ENCODE results near the gene ARHGEF7. TPM values are rescaled to one million over a fixed set of nuclear protein-coding genes. Genes with fewer than 3 reads are reported as not detected.
"Not testable (repeated sequence)": the region's sequence is repeated elsewhere in the genome, so short reads cannot be mapped to it uniquely, and the experiment has no call there.

Gene ARHGEF7
- polyA plus RNA-seq, 4 donors: 21.6 to 76.4 (median 24.7) TPM

- Histone ChIP-seq H3K4me1 (ENCODE audit: control insufficient read depth in 3 of 3, insufficient read depth in 2 of 3, low read depth in 1 of 3, low read length in 2 of 3) (no peaks in the 10 kb centered on the region), H3K9me3 (ENCODE audit: control insufficient read depth in 2 of 2, insufficient read depth in 1 of 2, low read depth in 1 of 2, low read length in 1 of 2) (peaks cover 0 to 20% of the 10 kb centered on the region in 2 donors), H3K27me3 (ENCODE audit: control insufficient read depth in 3 of 3, insufficient read depth in 3 of 3, low read length in 3 of 3) (no peaks in the 10 kb centered on the region), H3K27ac (ENCODE audit: low read depth in 1 of 3, low read length in 2 of 3) (no peak overlapping the region), H3K4me3 (ENCODE audit: low read depth in 1 of 3, low read length in 3 of 3) (no peak overlapping the region), H3K36me3 (ENCODE audit: control insufficient read depth in 3 of 3, insufficient read depth in 2 of 3, low read depth in 1 of 3, low read length in 3 of 3) (peaks cover 0 to 49% (median 9%) of the 10 kb centered on the region in 3 donors)
- FAIRE-seq: no peak
- DNase-seq: peak in 1 of 2 donors; percentile 8
- 76 to 79% (median 77%) methylated on average over 4 of the region's 4 CpGs for WGBS, 3 donors
Observed at GRCh38 chr13:111251646-111252445, 136.7 kb downstream of the ARHGEF7 start.

DNA sequence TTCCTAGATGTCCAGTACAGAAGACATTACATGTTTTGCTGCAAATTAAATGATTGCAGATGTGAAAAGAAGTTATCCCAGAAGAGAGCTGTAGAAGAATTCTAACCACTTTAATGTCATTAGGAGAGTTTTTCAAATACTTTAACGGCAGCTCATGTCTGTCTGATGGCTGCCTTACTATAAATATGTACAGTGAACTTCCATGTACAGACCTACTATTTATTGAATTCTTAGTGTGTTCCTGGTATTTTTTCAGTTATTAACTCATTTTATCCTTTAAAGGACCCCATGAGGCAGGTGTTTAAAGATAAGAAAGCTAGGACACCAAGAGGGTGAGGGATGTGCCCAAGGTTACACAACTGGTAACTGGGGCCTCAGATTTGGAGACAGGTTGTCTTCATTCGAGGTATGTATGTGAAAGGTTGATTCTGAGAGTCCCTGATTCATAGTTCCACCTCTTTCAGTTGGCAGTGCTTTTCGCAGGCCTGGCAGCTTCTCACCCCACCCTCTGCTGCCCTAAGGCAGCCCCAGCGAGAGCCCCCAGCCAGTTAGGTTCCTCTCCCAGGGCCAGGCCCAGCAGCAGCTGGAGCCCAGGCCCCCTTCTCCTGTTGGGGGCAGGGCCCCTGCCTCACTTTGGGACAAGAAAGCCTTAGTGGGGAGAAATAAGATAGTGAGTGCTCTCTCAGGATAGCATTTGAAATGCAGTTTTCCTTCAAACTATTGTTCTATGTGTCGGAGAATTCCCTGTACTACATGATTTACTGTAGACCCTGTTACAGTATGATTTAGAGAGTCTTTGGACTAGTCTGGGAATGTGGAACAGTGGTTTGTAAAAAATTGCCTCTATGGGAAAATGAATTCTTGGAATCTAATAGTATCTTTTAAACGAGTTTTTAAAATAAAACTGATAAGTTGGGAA, 137.6 kb downstream of the ARHGEF7 start:
- Histone ChIP-seq H3K4me3 (ENCODE audit: low read depth in 1 of 3, low read length in 3 of 3) (no peak overlapping the region), H3K9me3 (ENCODE audit: control insufficient read depth in 2 of 2, insufficient read depth in 1 of 2, low read depth in 1 of 2, low read length in 1 of 2) (peaks cover 0 to 23% of the 10 kb centered on the region in 2 donors), H3K27me3 (ENCODE audit: control insufficient read depth in 3 of 3, insufficient read depth in 3 of 3, low read length in 3 of 3) (no peaks in the 10 kb centered on the region), H3K36me3 (ENCODE audit: control insufficient read depth in 3 of 3, insufficient read depth in 2 of 3, low read depth in 1 of 3, low read length in 3 of 3) (peaks cover 0 to 53% (median 8%) of the 10 kb centered on the region in 3 donors), H3K27ac (ENCODE audit: low read depth in 1 of 3, low read length in 2 of 3) (no peak overlapping the region), H3K4me1 (ENCODE audit: control insufficient read depth in 3 of 3, insufficient read depth in 2 of 3, low read depth in 1 of 3, low read length in 2 of 3) (no peaks in the 10 kb centered on the region)
- DNase-seq: no peak
- WGBS, 3 donors: 70 to 89% (median 76%) methylated on average over 6 of the region's 6 CpGs
- no peak for FAIRE-seq

DNA sequence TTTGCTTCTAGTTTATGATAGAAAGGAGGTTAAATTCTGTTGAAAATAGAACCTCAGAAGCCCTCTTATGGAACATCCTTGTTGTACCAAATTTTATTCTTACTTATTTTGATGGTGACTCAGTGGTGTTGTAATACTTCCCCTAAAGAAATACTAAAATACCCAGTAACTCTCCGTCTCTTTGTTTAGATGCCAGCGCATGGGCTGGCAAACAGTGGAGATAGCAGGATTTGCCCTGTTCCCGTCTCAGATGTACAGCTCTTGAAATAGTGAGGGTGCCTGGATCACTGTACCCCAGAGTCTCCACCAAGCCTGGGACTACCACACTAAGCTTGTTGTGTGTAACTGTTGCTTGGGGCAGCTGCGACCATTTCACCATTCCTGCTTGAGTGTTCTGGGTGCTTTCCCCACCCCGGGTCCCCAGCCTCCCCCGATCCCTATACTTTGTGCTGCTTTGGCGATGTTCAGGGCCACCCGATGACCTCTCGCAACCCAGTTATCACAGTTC, 138.3 kb downstream of the ARHGEF7 start:
- no peak for DNase-seq
- no peaks in the 10 kb centered on the region for H3K4me1 ChIP-seq (ENCODE audit: control insufficient read depth in 3 of 3, insufficient read depth in 2 of 3, low read depth in 1 of 3, low read length in 2 of 3)
- H3K36me3 ChIP-seq (ENCODE audit: control insufficient read depth in 3 of 3, insufficient read depth in 2 of 3, low read depth in 1 of 3, low read length in 3 of 3): peaks cover 0 to 58% (median 6%) of the 10 kb centered on the region in 3 donors
- no peak overlapping the region for H3K4me3 ChIP-seq (ENCODE audit: low read depth in 1 of 3, low read length in 3 of 3)
- no peak for FAIRE-seq
- H3K27ac ChIP-seq (ENCODE audit: low read depth in 1 of 3, low read length in 2 of 3): no peak overlapping the region
- no peaks in the 10 kb centered on the region for H3K27me3 ChIP-seq (ENCODE audit: control insufficient read depth in 3 of 3, insufficient read depth in 3 of 3, low read length in 3 of 3)
- peaks cover 0 to 30% of the 10 kb centered on the region in 2 donors for H3K9me3 ChIP-seq (ENCODE audit: control insufficient read depth in 2 of 2, insufficient read depth in 1 of 2, low read depth in 1 of 2, low read length in 1 of 2)
- 96 to 99% (median 98%) methylated on average over 9 of the region's 9 CpGs for WGBS, 3 donors

- 95 to 96% (median 96%) methylated on average over 10 of the region's 10 CpGs for WGBS, 3 donors
- Histone ChIP-seq H3K27ac (ENCODE audit: low read depth in 1 of 3, low read length in 2 of 3) (no peak overlapping the region), H3K36me3 (ENCODE audit: control insufficient read depth in 3 of 3, insufficient read depth in 2 of 3, low read depth in 1 of 3, low read length in 3 of 3) (peaks cover 0 to 60% (median 6%) of the 10 kb centered on the region in 3 donors), H3K27me3 (ENCODE audit: control insufficient read depth in 3 of 3, insufficient read depth in 3 of 3, low read length in 3 of 3) (no peaks in the 10 kb centered on the region), H3K9me3 (ENCODE audit: control insufficient read depth in 2 of 2, insufficient read depth in 1 of 2, low read depth in 1 of 2, low read length in 1 of 2) (peaks cover 0 to 42% of the 10 kb centered on the region in 2 donors), H3K4me3 (ENCODE audit: low read depth in 1 of 3, low read length in 3 of 3) (no peak overlapping the region), H3K4me1 (ENCODE audit: control insufficient read depth in 3 of 3, insufficient read depth in 2 of 3, low read depth in 1 of 3, low read length in 2 of 3) (no peaks in the 10 kb centered on the region)
- FAIRE-seq (no peak), DNase-seq (no peak)
Observed at GRCh38 chr13:111255228-111255790, 140.2 kb downstream of the ARHGEF7 start.

DNA sequence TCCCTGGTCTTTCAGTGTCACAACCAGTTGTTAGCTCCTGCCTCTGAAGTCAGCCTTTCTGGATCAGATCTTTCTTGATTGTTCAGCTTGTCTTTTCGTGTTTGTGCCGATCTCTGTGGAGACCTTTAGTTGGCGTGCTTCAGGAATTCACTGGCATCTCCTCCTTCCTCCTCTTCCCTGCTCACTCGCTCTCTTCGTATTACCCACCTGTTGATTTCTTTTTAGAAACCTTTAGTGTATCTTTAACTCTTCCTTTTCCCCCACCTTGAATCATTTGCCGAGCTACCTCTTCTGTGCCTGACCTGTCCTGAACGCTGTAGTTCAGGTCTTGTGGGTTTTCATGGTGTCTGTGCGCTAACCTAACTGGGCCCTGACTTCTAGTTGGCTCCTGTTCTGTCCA, 141.3 kb downstream of the ARHGEF7 start:
- no peak overlapping the region for H3K4me3 ChIP-seq (ENCODE audit: low read depth in 1 of 3, low read length in 3 of 3)
- H3K4me1 ChIP-seq (ENCODE audit: control insufficient read depth in 3 of 3, insufficient read depth in 2 of 3, low read depth in 1 of 3, low read length in 2 of 3): no peaks in the 10 kb centered on the region
- DNase-seq (no peak), FAIRE-seq (no peak)
- H3K27ac ChIP-seq (ENCODE audit: low read depth in 1 of 3, low read length in 2 of 3): no peak overlapping the region
- H3K9me3 ChIP-seq (ENCODE audit: control insufficient read depth in 2 of 2, insufficient read depth in 1 of 2, low read depth in 1 of 2, low read length in 1 of 2): peaks cover 0 to 42% of the 10 kb centered on the region in 2 donors
- 97 to 99% (median 98%) methylated on average over 8 of the region's 8 CpGs for WGBS, 3 donors
- H3K27me3 ChIP-seq (ENCODE audit: control insufficient read depth in 3 of 3, insufficient read depth in 3 of 3, low read length in 3 of 3): no peaks in the 10 kb centered on the region
- peaks cover 0 to 49% (median 2%) of the 10 kb centered on the region in 3 donors for H3K36me3 ChIP-seq (ENCODE audit: control insufficient read depth in 3 of 3, insufficient read depth in 2 of 3, low read depth in 1 of 3, low read length in 3 of 3)

GRCh38 chr13:111256946-111257345, 141.8 kb downstream of the ARHGEF7 start:
- Histone ChIP-seq H3K4me3 (ENCODE audit: low read depth in 1 of 3, low read length in 3 of 3) (no peak overlapping the region), H3K27ac (ENCODE audit: low read depth in 1 of 3, low read length in 2 of 3) (no peak overlapping the region), H3K27me3 (ENCODE audit: control insufficient read depth in 3 of 3, insufficient read depth in 3 of 3, low read length in 3 of 3) (no peaks in the 10 kb centered on the region), H3K36me3 (ENCODE audit: control insufficient read depth in 3 of 3, insufficient read depth in 2 of 3, low read depth in 1 of 3, low read length in 3 of 3) (peaks cover 0 to 45% (median 2%) of the 10 kb centered on the region in 3 donors), H3K9me3 (ENCODE audit: control insufficient read depth in 2 of 2, insufficient read depth in 1 of 2, low read depth in 1 of 2, low read length in 1 of 2) (peaks cover 0 to 42% of the 10 kb centered on the region in 2 donors), H3K4me1 (ENCODE audit: control insufficient read depth in 3 of 3, insufficient read depth in 2 of 3, low read depth in 1 of 3, low read length in 2 of 3) (no peaks in the 10 kb centered on the region)
- no peak for FAIRE-seq
- 83 to 88% (median 87%) methylated on average over 1 of the region's 1 CpG for WGBS, 3 donors
- DNase-seq: no peak

DNA sequence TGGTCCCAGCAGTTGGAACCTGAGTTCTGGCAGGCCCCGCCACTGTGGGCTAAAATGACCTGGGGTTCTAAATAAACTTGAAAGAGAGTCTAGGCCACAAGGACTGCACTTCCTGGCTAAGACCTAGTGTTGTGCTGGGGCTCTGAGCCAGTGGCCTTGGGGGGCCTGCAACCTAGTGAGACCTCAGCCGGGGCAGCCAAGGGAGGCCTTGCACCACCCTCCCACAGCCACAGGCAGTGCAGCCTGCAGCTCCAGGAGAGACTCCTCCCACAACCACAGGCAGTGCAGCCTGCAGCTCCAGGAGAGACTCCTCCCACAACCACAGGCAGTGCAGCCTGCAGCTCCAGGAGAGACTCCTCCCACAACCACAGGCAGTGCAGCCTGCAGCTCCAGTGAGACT, 142.8 kb downstream of the ARHGEF7 start:
- DNase-seq; H3K4me3 ChIP-seq (ENCODE audit: low read depth in 1 of 3, low read length in 3 of 3); H3K4me1 ChIP-seq (ENCODE audit: control insufficient read depth in 3 of 3, insufficient read depth in 2 of 3, low read depth in 1 of 3, low read length in 2 of 3); FAIRE-seq; H3K27me3 ChIP-seq (ENCODE audit: control insufficient read depth in 3 of 3, insufficient read depth in 3 of 3, low read length in 3 of 3); H3K27ac ChIP-seq (ENCODE audit: low read depth in 1 of 3, low read length in 2 of 3): not testable (repeated sequence)
- Histone ChIP-seq H3K9me3 (ENCODE audit: control insufficient read depth in 2 of 2, insufficient read depth in 1 of 2, low read depth in 1 of 2, low read length in 1 of 2) (peaks cover 0 to 42% of the 10 kb centered on the region in 2 donors), H3K36me3 (ENCODE audit: control insufficient read depth in 3 of 3, insufficient read depth in 2 of 3, low read depth in 1 of 3, low read length in 3 of 3) (peaks cover 0 to 48% (median 2%) of the 10 kb centered on the region in 3 donors)
- 89 to 99% (median 98%) methylated on average over 2 of the region's 2 CpGs for WGBS, 3 donors

- Histone ChIP-seq H3K4me3 (ENCODE audit: low read depth in 1 of 3, low read length in 3 of 3) (no peak overlapping the region), H3K9me3 (ENCODE audit: control insufficient read depth in 2 of 2, insufficient read depth in 1 of 2, low read depth in 1 of 2, low read length in 1 of 2) (peaks cover 0 to 40% of the 10 kb centered on the region in 2 donors), H3K36me3 (ENCODE audit: control insufficient read depth in 3 of 3, insufficient read depth in 2 of 3, low read depth in 1 of 3, low read length in 3 of 3) (peaks cover 0 to 44% (median 2%) of the 10 kb centered on the region in 3 donors), H3K4me1 (ENCODE audit: control insufficient read depth in 3 of 3, insufficient read depth in 2 of 3, low read depth in 1 of 3, low read length in 2 of 3) (no peaks in the 10 kb centered on the region), H3K27me3 (ENCODE audit: control insufficient read depth in 3 of 3, insufficient read depth in 3 of 3, low read length in 3 of 3) (no peaks in the 10 kb centered on the region), H3K27ac (ENCODE audit: low read depth in 1 of 3, low read length in 2 of 3) (no peak overlapping the region)
- DNase-seq: no peak
- WGBS, 3 donors: 97 to 98% (median 98%) methylated on average over 3 of the region's 3 CpGs
- no peak for FAIRE-seq
Observed at GRCh38 chr13:111258637-111259036, 143.5 kb downstream of the ARHGEF7 start.

Measured in small intestine (tissue), 7 donors.